GM12892 (cell line): ENCODE data around the gene FRAS1.

Experiments used
- POLR2A ChIP-seq: IDR thresholded peaks from 2 replicates; pipeline ENCODE4 v1.6.1; 2011; ENCODE audit warnings: low read depth, low read length, control low read depth
- TAF1 ChIP-seq: IDR thresholded peaks from 2 replicates; pipeline ENCODE4 v1.6.1; 2011; ENCODE audit warnings: low read depth, mild to moderate bottlenecking, control low read depth, low read length, borderline replicate concordance

GRCh38 chr4:78058591-78059523 lies 1.7 kb downstream of the FRAS1 start:
- TF ChIP-seq POLR2A = no peak
- TF ChIP-seq TAF1 = no peak
